ENCODE results near the gene XG. TPM values are rescaled to one million over a fixed set of nuclear protein-coding genes. Genes with fewer than 3 reads are reported as not detected.
"Not testable (repeated sequence)": the region's sequence is repeated elsewhere in the genome, so short reads cannot be mapped to it uniquely, and the experiment has no call there.

The XG gene
- total and polyA plus RNA-seq, 2 donors (not counting 3 experiments of a cell fraction or from before 2014, with no cell fraction given): 0.10 TPM; not detected in 1

DNA sequence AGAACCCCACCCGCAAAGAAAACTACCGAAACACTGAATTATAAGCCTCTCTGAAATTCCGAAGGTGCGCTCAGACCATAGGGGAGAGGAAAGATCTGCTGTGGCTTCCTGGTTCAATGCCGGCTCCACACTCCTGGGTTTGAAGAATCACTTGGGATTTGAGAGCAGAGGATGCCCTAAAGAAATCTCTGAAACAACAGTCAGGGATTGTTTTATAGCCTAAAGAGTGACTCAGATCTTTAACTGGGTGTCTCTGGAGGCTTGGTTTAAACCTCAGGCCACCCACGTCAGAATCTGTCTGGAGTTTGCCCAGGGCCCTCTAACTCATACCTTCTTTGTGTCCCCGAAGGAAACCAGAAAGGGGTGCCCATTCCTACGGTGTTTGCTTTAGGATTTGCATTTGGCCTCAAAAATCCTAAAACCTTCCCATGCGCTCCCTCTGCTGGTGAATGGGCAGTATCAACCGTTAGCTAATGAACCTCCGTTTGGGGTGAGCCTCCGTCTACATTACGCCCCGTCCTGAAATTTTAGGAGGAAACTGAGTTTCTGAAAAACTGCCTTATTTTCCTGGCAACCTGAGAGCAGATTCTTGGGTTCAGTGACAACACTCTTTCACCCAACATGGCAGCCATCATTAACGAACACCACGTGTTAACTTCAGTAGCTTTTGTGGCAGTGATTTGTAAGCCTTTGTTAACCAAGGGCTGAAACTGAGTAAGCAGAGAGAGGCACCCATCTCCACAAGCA lies 60.5 kb downstream of the XG start:
- H3K9me1 ChIP-seq (replicated peaks; ENCODE audit: control insufficient read depth, extremely low read depth, insufficient read depth, low read length); H3K27ac ChIP-seq (ENCODE audit: insufficient read depth, low read depth, low read length); H3K79me2 ChIP-seq (ENCODE audit: control insufficient read depth, insufficient read depth, low read length); H4K20me1 ChIP-seq (replicated peaks; ENCODE audit: control insufficient read depth, extremely low read depth, insufficient read depth, low read length); H3K4me2 ChIP-seq (ENCODE audit: insufficient read depth, low read length); H3K27me3 ChIP-seq (ENCODE audit: control insufficient read depth in 2 of 2, insufficient read depth in 2 of 2, low read length in 2 of 2); H3K4me1 ChIP-seq (ENCODE audit: control insufficient read depth, extremely low read depth, insufficient read depth, low read length); BruUV-seq (replicated peaks); POLR2A ChIA-PET; H3K9me3 ChIP-seq (replicated peaks; ENCODE audit: control insufficient read depth, insufficient read depth, low read length); H3K9ac ChIP-seq (replicated peaks; ENCODE audit: extremely low read depth, insufficient read depth, low read length); H3K36me3 ChIP-seq (ENCODE audit: control insufficient read depth in 2 of 2, extremely low read depth in 1 of 2, insufficient read depth in 2 of 2, low read length in 2 of 2); dilution Hi-C loops (cut with MboI; ENCODE audit: extremely low pct_ligation_motif_present, low sequenced_read_pairs): not testable (repeated sequence)
- peak overlapping the region; percentile 58 for H2AFZ ChIP-seq (ENCODE audit: low read depth, low read length)
- DNase-seq (ENCODE audit: low read depth, low spot score): peak; percentile 28
- TF ChIP-seq, protein P1, sequence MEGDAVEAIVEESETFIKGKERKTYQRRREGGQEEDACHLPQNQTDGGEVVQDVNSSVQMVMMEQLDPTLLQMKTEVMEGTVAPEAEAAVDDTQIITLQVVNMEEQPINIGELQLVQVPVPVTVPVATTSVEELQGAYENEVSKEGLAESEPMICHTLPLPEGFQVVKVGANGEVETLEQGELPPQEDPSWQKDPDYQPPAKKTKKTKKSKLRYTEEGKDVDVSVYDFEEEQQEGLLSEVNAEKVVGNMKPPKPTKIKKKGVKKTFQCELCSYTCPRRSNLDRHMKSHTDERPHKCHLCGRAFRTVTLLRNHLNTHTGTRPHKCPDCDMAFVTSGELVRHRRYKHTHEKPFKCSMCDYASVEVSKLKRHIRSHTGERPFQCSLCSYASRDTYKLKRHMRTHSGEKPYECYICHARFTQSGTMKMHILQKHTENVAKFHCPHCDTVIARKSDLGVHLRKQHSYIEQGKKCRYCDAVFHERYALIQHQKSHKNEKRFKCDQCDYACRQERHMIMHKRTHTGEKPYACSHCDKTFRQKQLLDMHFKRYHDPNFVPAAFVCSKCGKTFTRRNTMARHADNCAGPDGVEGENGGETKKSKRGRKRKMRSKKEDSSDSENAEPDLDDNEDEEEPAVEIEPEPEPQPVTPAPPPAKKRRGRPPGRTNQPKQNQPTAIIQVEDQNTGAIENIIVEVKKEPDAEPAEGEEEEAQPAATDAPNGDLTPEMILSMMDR (IDR thresholded peaks at IDR 0.05; ENCODE audit: extremely low read depth in 1 of 2, insufficient read depth in 1 of 2, low read depth in 1 of 2, low read length in 2 of 2): peak; percentile 22 to 41
- CTCF ChIA-PET: interaction anchor here (0.6 to 1.1 kb wide), 2 partner anchors 9 to 12 kb away, joined by 3 read pairs; no protein-coding TSS in a partner anchor
- FAIRE-seq: peak; percentile 44
- intact Hi-C loops (cut with micrococcal nuclease): loop anchor here (1.0 kb wide), 1 partner anchor 168 kb away; no protein-coding TSS in a partner anchor
- H3K4me3 ChIP-seq (replicated peaks in 1 of 3; ENCODE audit: insufficient read depth in 1 of 3, low read depth in 1 of 3, low read length in 3 of 3): peak overlapping the region in 1 of 3 experiments; percentile 6

DNA sequence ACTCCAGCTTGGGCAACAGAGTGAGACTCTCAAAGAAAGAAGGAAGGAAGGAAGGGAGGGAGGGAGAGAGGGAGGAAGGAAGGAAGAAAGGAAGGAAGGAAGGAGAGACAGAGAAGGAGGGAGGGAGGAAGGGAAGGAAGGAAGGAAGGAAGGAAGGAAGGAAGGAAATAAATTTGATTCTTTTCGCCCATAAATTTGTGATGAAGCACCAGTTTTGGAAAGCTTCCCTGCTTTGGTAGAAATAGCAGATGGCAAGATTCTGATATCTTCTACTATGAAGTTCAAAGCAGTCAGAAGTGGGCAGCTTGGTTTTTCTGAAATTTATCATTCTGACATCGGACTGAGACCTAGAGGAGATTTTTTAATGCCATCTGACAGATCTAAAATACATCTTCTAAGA lies 65.2 kb downstream of the XG start:
- Histone ChIP-seq H3K4me1 (ENCODE audit: control insufficient read depth, extremely low read depth, insufficient read depth, low read length) (no peaks in the 10 kb centered on the region), H3K9me3 (replicated peaks; ENCODE audit: control insufficient read depth, insufficient read depth, low read length) (no peaks in the 10 kb centered on the region), H3K9me1 (replicated peaks; ENCODE audit: control insufficient read depth, extremely low read depth, insufficient read depth, low read length) (no peaks in the 10 kb centered on the region), H3K9ac (replicated peaks; ENCODE audit: extremely low read depth, insufficient read depth, low read length) (no peak overlapping the region), H4K20me1 (replicated peaks; ENCODE audit: control insufficient read depth, extremely low read depth, insufficient read depth, low read length) (no peaks in the 10 kb centered on the region), H3K27me3 (ENCODE audit: control insufficient read depth in 2 of 2, insufficient read depth in 2 of 2, low read length in 2 of 2) (peaks cover 0 to 2% of the 10 kb centered on the region in 2 experiments), H3K27ac (ENCODE audit: insufficient read depth, low read depth, low read length) (no peak overlapping the region), H3K79me2 (ENCODE audit: control insufficient read depth, insufficient read depth, low read length) (no peaks in the 10 kb centered on the region), H3K36me3 (ENCODE audit: control insufficient read depth in 2 of 2, extremely low read depth in 1 of 2, insufficient read depth in 2 of 2, low read length in 2 of 2) (no peaks in the 10 kb centered on the region), H3K4me3 (replicated peaks in 1 of 3; ENCODE audit: insufficient read depth in 1 of 3, low read depth in 1 of 3, low read length in 3 of 3) (no peak overlapping the region), H3K4me2 (ENCODE audit: insufficient read depth, low read length) (no peak overlapping the region), H2AFZ (ENCODE audit: low read depth, low read length) (no peak overlapping the region)
- intact Hi-C loops (cut with micrococcal nuclease) (no loop called here), dilution Hi-C loops (cut with MboI; ENCODE audit: extremely low pct_ligation_motif_present, low sequenced_read_pairs) (no loop called here)
- ChIA-PET CTCF (no interaction called here), POLR2A (no interaction called here)
- no peak for TF ChIP-seq FOS (IDR thresholded peaks at IDR 0.05; ENCODE audit: borderline replicate concordance, insufficient read depth, low read length)
- TF ChIP-seq JUN (IDR thresholded peaks at IDR 0.05; ENCODE audit: borderline replicate concordance, insufficient read depth, insufficient read length, low read depth): no peak
- TF ChIP-seq EZH2 (IDR thresholded peaks at IDR 0.05; ENCODE audit: borderline replicate concordance, low read depth, low read length, severe bottlenecking): no peak
- TF ChIP-seq POLR2AphosphoS5 (IDR thresholded peaks at IDR 0.05; ENCODE audit: insufficient read depth, low read depth, low read length): no peak
- TF ChIP-seq, protein P2, sequence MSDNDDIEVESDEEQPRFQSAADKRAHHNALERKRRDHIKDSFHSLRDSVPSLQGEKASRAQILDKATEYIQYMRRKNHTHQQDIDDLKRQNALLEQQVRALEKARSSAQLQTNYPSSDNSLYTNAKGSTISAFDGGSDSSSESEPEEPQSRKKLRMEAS (IDR thresholded peaks at IDR 0.05; ENCODE audit: insufficient read depth, insufficient read length): no peak
- TF ChIP-seq POLR2A (IDR thresholded peaks at IDR 0.05; ENCODE audit: low read depth, low read length): no peak
- TF ChIP-seq, protein P1 (IDR thresholded peaks at IDR 0.05; ENCODE audit: extremely low read depth in 1 of 2, insufficient read depth in 1 of 2, low read depth in 1 of 2, low read length in 2 of 2): no peak
- no peak for TF ChIP-seq MYC (IDR thresholded peaks at IDR 0.05; ENCODE audit: low read depth, low read length)
- no peak for TF ChIP-seq GATA2 (IDR thresholded peaks at IDR 0.05; ENCODE audit: insufficient read depth, insufficient read length, low read depth, low read length)
- BruUV-seq (replicated peaks): no TSS peak
- DNase-seq (ENCODE audit: low read depth, low spot score): no peak
- FAIRE-seq: no peak
